WERI-Rb-1 (cell line): ENCODE measurements around the gene ZNF212.
A peak's percentile ranks its signal among the peaks of the same experiment; 100 is the strongest.
"Not testable (repeated sequence)": the region's sequence is repeated elsewhere in the genome, so short reads cannot be mapped to it uniquely, and the experiment has no call there.

Source experiments
- DNase-seq: peaks from one replicate; pipeline ENCODE4 v3.0.0-alpha.2; 2020
- H3K27ac ChIP-seq: fragments of 250-450 bp; sonication (Bioruptor Pico); 2 replicates; pipeline ENCODE4 v1.5.1; 2020; ENCODE audit warnings: mild to moderate bottlenecking, moderate library complexity
- H3K27me3 ChIP-seq: fragments of 250-450 bp; sonication (Bioruptor Pico); 2 replicates; pipeline ENCODE4 v1.5.1; 2021; ENCODE audit warnings: mild to moderate bottlenecking, low read depth, moderate library complexity; ENCODE audit not compliant: insufficient read depth, severe bottlenecking
- H3K36me3 ChIP-seq: fragments of 250-450 bp; sonication (Bioruptor Pico); 2 replicates; pipeline ENCODE4 v1.5.1; 2020; ENCODE audit warnings: mild to moderate bottlenecking, moderate library complexity
- H3K4me3 ChIP-seq: 2 replicates; pipeline ENCODE4 v1.5.1; 2011; ENCODE audit warnings: low read depth, mild to moderate bottlenecking, control low read depth, low read length
- H3K9me3 ChIP-seq: fragments of 250-450 bp; sonication (Bioruptor Pico); 2 replicates; pipeline ENCODE4 v1.5.1; 2021; ENCODE audit warnings: mild to moderate bottlenecking, moderate library complexity; ENCODE audit not compliant: severe bottlenecking
- CTCF ChIP-seq: IDR thresholded peaks from 2 replicates; pipeline ENCODE4 v1.5.1; 2011; ENCODE audit warnings: low read depth, mild to moderate bottlenecking, control low read depth, inconsistent platforms, low read length

The ZNF212 gene

DNA sequence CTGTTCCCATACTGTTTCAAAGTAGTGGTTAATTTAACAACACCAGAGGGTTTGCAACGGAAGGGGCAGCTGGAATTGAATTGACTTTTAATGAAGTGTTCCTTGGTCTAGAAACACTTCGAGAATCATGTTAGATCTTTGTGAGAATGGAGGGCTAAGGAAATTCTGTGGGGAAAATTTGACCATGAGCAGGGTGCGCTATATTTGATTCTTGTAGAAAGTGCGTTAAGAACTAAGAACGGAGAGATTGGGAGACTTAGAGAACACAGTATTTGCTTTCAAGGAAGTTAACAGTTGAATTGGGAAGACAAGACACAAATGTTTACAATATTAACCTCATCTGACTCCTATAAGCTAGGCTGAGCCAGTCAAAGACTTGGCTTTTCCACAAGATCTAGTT lies 1.2 kb downstream of the ZNF212 start:
- no peak for DNase-seq
- H3K27ac ChIP-seq = no peak overlapping the region
- no peaks in the 10 kb centered on the region for H3K27me3 ChIP-seq
- H3K9me3 ChIP-seq = no peaks in the 10 kb centered on the region
- peaks cover 3% of the 10 kb centered on the region; the same call in 1 of the 2 replicates for H3K36me3 ChIP-seq
- peak overlapping the region; percentile 87 for H3K4me3 ChIP-seq
- TF ChIP-seq CTCF = no peak

GRCh38 chr7:149241696-149242095 lies 2.2 kb downstream of the ZNF212 start:
- H3K9me3 ChIP-seq = no peaks in the 10 kb centered on the region
- H3K27ac ChIP-seq = no peak overlapping the region
- H3K4me3 ChIP-seq = no peak overlapping the region
- no peak for TF ChIP-seq CTCF
- no peaks in the 10 kb centered on the region for H3K27me3 ChIP-seq
- DNase-seq = no peak
- H3K36me3 ChIP-seq = peaks cover 7% of the 10 kb centered on the region; the same call in 1 of the 2 replicates

GRCh38 chr7:149245244-149245643 lies 5.8 kb downstream of the ZNF212 start:
- Histone ChIP-seq H3K27ac (no peak overlapping the region), H3K36me3 (peaks cover 9% of the 10 kb centered on the region), H3K9me3 (no peaks in the 10 kb centered on the region), H3K27me3 (no peaks in the 10 kb centered on the region), H3K4me3 (no peak overlapping the region)
- no peak for DNase-seq
- TF ChIP-seq CTCF = no peak

- Histone ChIP-seq H3K27me3 (no peaks in the 10 kb centered on the region), H3K4me3 (no peak overlapping the region), H3K27ac (no peak overlapping the region), H3K36me3 (peaks cover 13% of the 10 kb centered on the region), H3K9me3 (no peaks in the 10 kb centered on the region)
- no peak for DNase-seq
- no peak for TF ChIP-seq CTCF
These were observed 6.3 kb downstream of the ZNF212 start for GRCh38 chr7:149245744-149246143.

GRCh38 chr7:149248777-149249176 lies 9.3 kb downstream of the ZNF212 start:
- TF ChIP-seq CTCF = no peak
- Histone ChIP-seq H3K9me3 (no peaks in the 10 kb centered on the region), H3K27ac (no peak overlapping the region), H3K36me3 (peaks cover 34% of the 10 kb centered on the region), H3K27me3 (no peaks in the 10 kb centered on the region), H3K4me3 (no peak overlapping the region)
- no peak for DNase-seq

GRCh38 chr7:149250151-149250550 lies 10.7 kb downstream of the ZNF212 start:
- peaks cover 45% of the 10 kb centered on the region for H3K36me3 ChIP-seq
- H3K9me3 ChIP-seq, DNase-seq: not testable (repeated sequence)

GRCh38 chr7:149251518-149251917 lies 12.1 kb downstream of the ZNF212 start:
- not testable (repeated sequence) for H3K27me3 ChIP-seq, H3K9me3 ChIP-seq, H3K4me3 ChIP-seq, H3K27ac ChIP-seq, DNase-seq
- H3K36me3 ChIP-seq = peaks cover 45% of the 10 kb centered on the region

More at GRCh38 chr7:149250151-149250550, 10.7 kb downstream of the ZNF212 start:
- H3K27me3 ChIP-seq, H3K27ac ChIP-seq, H3K4me3 ChIP-seq: not testable (repeated sequence)
